Colonic mucosa (tissue), 4 donors: ENCODE results near the gene GABRE. TPM values are rescaled to one million over a fixed set of nuclear protein-coding genes. Genes with fewer than 3 reads are reported as not detected.

Source experiments
- DNase-seq: peaks from one replicate; pipeline ENCODE4 v3.0.0-alpha.2; 2020
- H3K27ac ChIP-seq: fragments of 200-600 bp; one replicate; pipeline ENCODE4 v1.8.0; 2021
- H3K27me3 ChIP-seq: fragments of 200-600 bp; one replicate; pipeline ENCODE4 v1.8.0; 2021
- H3K36me3 ChIP-seq: fragments of 200-600 bp; one replicate; pipeline ENCODE4 v1.8.0; 2021
- H3K4me1 ChIP-seq: fragments of 200-600 bp; one replicate; pipeline ENCODE4 v1.8.0; 2021; ENCODE audit warnings: mild to moderate bottlenecking
- H3K4me3 ChIP-seq: fragments of 200-600 bp; one replicate; pipeline ENCODE4 v1.8.0; 2021
- H3K9ac ChIP-seq, 2 donors: one replicate each; pipeline ENCODE4 v1.7.0; 2013; ENCODE audit warnings: control low read depth in 2 of 2, low read depth in 2 of 2, low read length in 2 of 2
- H3K9me3 ChIP-seq: fragments of 200-600 bp; one replicate; pipeline ENCODE4 v1.8.0; 2021
- intact Hi-C: fragments of 100-400 bp; cut with DNase I; formaldehyde crosslinking; loops from one replicate; pipeline ENCODE4 v1.14.1; 2022
- total RNA-seq, 2 donors: library from RNA; stranded (reverse); fragmentation: NEBNext Ultra II Directional in 1 of 2; extraction: Animal tissue kit (Norgen Biotek cat#: 25700) in 1 of 2; gene quantifications; one replicate each; pipeline ENCODE4 v1.2.1, GENCODE V29; 2021
- TF ChIP-seq, protein P1 (sequence below): fragments of 200-600 bp; IDR thresholded peaks from one replicate; pipeline ENCODE4 v1.8.0; 2022; ENCODE audit warnings: antibody characterized with exemption, mild to moderate bottlenecking
- donor health status: healthy.
- donor health status: DM: no; HTN: no; CAD: no.
- donor health status: DM: no; HTN: no; CAD: no.

GABRE gene
- total RNA-seq, 2 donors from 2014 or later = 6.4 to 11.9 TPM

GRCh38 chrX:151984902-151985301 is 10.4 kb upstream of the GABRE start:
- Histone ChIP-seq H3K4me1 (no peaks in the 10 kb centered on the region), H3K4me3 (no peak overlapping the region), H3K36me3 (no peaks in the 10 kb centered on the region), H3K27ac (no peak overlapping the region), H3K27me3 (no peaks in the 10 kb centered on the region), H3K9me3 (no peaks in the 10 kb centered on the region), H3K9ac (no peak overlapping the region)
- intact Hi-C loops = no loop called here
- no peak for DNase-seq
- TF ChIP-seq, protein P1, sequence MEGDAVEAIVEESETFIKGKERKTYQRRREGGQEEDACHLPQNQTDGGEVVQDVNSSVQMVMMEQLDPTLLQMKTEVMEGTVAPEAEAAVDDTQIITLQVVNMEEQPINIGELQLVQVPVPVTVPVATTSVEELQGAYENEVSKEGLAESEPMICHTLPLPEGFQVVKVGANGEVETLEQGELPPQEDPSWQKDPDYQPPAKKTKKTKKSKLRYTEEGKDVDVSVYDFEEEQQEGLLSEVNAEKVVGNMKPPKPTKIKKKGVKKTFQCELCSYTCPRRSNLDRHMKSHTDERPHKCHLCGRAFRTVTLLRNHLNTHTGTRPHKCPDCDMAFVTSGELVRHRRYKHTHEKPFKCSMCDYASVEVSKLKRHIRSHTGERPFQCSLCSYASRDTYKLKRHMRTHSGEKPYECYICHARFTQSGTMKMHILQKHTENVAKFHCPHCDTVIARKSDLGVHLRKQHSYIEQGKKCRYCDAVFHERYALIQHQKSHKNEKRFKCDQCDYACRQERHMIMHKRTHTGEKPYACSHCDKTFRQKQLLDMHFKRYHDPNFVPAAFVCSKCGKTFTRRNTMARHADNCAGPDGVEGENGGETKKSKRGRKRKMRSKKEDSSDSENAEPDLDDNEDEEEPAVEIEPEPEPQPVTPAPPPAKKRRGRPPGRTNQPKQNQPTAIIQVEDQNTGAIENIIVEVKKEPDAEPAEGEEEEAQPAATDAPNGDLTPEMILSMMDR = no peak

GRCh38 chrX:151984328-151984727 is 9.9 kb upstream of the GABRE start:
- Histone ChIP-seq H3K36me3 (no peaks in the 10 kb centered on the region), H3K9me3 (no peaks in the 10 kb centered on the region), H3K27ac (no peak overlapping the region), H3K9ac (no peak overlapping the region), H3K27me3 (no peaks in the 10 kb centered on the region), H3K4me3 (no peak overlapping the region), H3K4me1 (no peaks in the 10 kb centered on the region)
- DNase-seq = no peak
- TF ChIP-seq, protein P1 = no peak
- intact Hi-C loops = no loop called here

DNA sequence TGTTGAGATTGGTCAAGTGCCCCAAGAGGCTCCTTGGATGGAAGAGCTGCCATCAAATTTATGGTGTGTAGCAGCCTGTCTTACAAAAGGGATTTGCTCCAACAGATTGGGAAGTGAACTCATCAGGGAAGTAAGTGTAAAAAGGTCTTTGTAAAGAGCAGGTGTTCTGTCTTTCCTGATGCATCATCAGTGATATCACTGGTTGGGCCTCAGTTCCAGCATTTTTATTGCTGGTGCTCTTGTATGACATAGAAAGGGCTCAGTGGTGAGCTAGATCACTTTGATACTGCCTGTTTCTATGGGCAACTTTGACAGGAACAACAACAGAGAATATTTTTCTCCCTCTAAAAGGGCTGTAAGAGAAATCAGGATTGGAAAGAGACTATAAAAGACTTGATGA is 8.7 kb upstream of the GABRE start:
- Histone ChIP-seq H3K9ac (no peak overlapping the region), H3K4me3 (no peak overlapping the region), H3K36me3 (no peaks in the 10 kb centered on the region), H3K9me3 (no peaks in the 10 kb centered on the region), H3K27me3 (no peaks in the 10 kb centered on the region), H3K27ac (peak overlapping the region; percentile 41), H3K4me1 (no peaks in the 10 kb centered on the region)
- no peak for DNase-seq
- TF ChIP-seq, protein P1 = no peak
- intact Hi-C loops = no loop called here

DNA sequence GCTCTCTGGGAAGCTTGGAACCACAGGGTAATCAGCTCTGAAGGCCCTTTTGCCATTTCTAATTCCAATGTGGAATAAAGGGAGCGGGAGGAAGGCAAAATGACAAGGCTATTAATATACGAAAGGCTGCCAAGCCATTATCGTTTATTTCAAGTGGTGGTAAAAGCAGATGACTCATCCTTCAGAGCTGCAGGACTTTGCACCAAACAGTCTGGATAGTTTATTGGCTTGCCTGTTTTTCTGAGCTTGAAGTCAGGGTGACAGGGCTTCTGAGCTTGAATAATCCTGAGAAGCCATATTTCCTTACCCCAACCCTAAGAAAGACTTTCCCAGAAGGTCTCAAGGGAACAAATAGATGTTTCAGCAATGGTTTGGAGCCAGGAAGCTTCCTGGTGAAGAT is 7.7 kb upstream of the GABRE start:
- TF ChIP-seq, protein P1 = no peak
- intact Hi-C loops = no loop called here
- no peak overlapping the region for H3K9ac ChIP-seq
- no peaks in the 10 kb centered on the region for H3K4me1 ChIP-seq
- no peaks in the 10 kb centered on the region for H3K27me3 ChIP-seq
- H3K36me3 ChIP-seq = no peaks in the 10 kb centered on the region
- H3K27ac ChIP-seq = peak overlapping the region; percentile 41
- H3K9me3 ChIP-seq = no peaks in the 10 kb centered on the region
- peak; percentile 38 for DNase-seq
- no peak overlapping the region for H3K4me3 ChIP-seq

DNA sequence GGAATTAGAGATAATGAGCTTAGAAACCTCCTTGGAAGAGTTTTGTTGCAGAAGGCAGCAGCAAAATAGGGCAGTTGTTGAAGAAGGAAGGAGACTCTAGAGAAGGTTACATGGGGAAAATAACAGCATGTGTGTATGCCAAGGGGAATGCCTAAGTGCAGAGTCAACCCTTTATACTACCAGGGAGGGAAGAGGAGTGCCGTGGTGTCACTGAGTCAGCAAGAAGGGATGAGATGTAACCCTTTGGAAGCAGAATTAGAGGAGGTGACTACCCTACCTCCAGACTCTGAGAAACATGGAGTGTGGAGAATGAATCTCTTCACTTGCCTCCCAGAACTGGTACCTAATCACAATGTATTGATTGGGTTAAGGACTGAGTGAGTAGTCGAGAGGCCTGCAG is 6.7 kb upstream of the GABRE start:
- DNase-seq = no peak
- TF ChIP-seq, protein P1 = no peak
- H3K9me3 ChIP-seq = no peaks in the 10 kb centered on the region
- H3K4me3 ChIP-seq = no peak overlapping the region
- H3K27ac ChIP-seq = no peak overlapping the region
- intact Hi-C loops = no loop called here
- H3K9ac ChIP-seq = no peak overlapping the region
- no peaks in the 10 kb centered on the region for H3K4me1 ChIP-seq
- H3K36me3 ChIP-seq = no peaks in the 10 kb centered on the region
- no peaks in the 10 kb centered on the region for H3K27me3 ChIP-seq

DNA sequence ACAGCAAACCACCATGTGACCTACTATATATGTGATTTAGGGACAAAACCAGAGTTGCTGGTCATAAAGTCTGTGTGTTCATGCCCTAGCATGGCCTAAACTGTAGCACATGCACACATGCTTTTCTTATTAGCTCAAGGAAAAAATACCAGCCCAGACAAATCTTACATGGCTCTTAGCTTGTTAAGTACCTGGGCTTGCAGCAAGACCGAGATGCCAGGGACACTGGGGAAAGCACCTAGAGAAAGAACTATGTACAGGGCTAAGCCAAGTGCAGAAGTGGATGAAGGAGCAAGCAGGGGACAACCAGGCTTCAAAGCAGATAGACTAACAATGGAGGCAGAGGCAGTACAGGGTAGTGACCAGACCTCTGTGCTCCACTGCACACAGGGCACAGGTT is 3.4 kb upstream of the GABRE start:
- no peaks in the 10 kb centered on the region for H3K4me1 ChIP-seq
- H3K4me3 ChIP-seq = no peak overlapping the region
- H3K9me3 ChIP-seq = no peaks in the 10 kb centered on the region
- no peaks in the 10 kb centered on the region for H3K27me3 ChIP-seq
- H3K36me3 ChIP-seq = no peaks in the 10 kb centered on the region
- TF ChIP-seq, protein P1 = no peak
- no peak overlapping the region for H3K9ac ChIP-seq
- intact Hi-C loops = no loop called here
- H3K27ac ChIP-seq = no peak overlapping the region
- no peak for DNase-seq
